ENCODE results near the gene SAE1.
"Not testable (repeated sequence)": the region's sequence is repeated elsewhere in the genome, so short reads cannot be mapped to it uniquely, and the experiment has no call there.

The SAE1 gene

GRCh38 chr19:47130120-47130588 lies 481 bp upstream of the SAE1 start:
- DNase-seq (ENCODE audit: low read depth, low spot score): no peak

GRCh38 chr19:47132194-47132852 lies 1.7 kb downstream of the SAE1 start:
- DNase-seq (ENCODE audit: low read depth, low spot score): no peak

GRCh38 chr19:47133021-47133471 lies 2.4 kb downstream of the SAE1 start:
- DNase-seq (ENCODE audit: low read depth, low spot score): no peak

GRCh38 chr19:47134545-47134944 lies 3.9 kb downstream of the SAE1 start:
- no peak for DNase-seq (ENCODE audit: low read depth, low spot score)

GRCh38 chr19:47135156-47135555 lies 4.5 kb downstream of the SAE1 start:
- DNase-seq (ENCODE audit: low read depth, low spot score): no peak

- not testable (repeated sequence) for DNase-seq (ENCODE audit: low read depth, low spot score)
Observed at GRCh38 chr19:47141252-47141651, 10.6 kb downstream of the SAE1 start.

GRCh38 chr19:47141695-47142094 lies 11.1 kb downstream of the SAE1 start:
- no peak for DNase-seq (ENCODE audit: low read depth, low spot score)

GRCh38 chr19:47142779-47143178 lies 12.1 kb downstream of the SAE1 start:
- DNase-seq (ENCODE audit: low read depth, low spot score): no peak

GRCh38 chr19:47143322-47144073 lies 12.9 kb downstream of the SAE1 start:
- no peak for DNase-seq (ENCODE audit: low read depth, low spot score)

- DNase-seq (ENCODE audit: low read depth, low spot score): no peak
Observed at GRCh38 chr19:47144630-47145029, 14.0 kb downstream of the SAE1 start.

- DNase-seq (ENCODE audit: low read depth, low spot score): no peak
Observed at GRCh38 chr19:47145639-47146486, 15.2 kb downstream of the SAE1 start.

GRCh38 chr19:47146920-47147319 lies 16.3 kb downstream of the SAE1 start:
- no peak for DNase-seq (ENCODE audit: low read depth, low spot score)

GRCh38 chr19:47151627-47152026 lies 21.0 kb downstream of the SAE1 start:
- no peak for DNase-seq (ENCODE audit: low read depth, low spot score)

- no peak for DNase-seq (ENCODE audit: low read depth, low spot score)
Observed at GRCh38 chr19:47152205-47152604, 21.6 kb downstream of the SAE1 start.

- DNase-seq (ENCODE audit: low read depth, low spot score): no peak
Observed at GRCh38 chr19:47152632-47153031, 22.0 kb downstream of the SAE1 start.

GRCh38 chr19:47153266-47153665 lies 22.6 kb downstream of the SAE1 start:
- DNase-seq (ENCODE audit: low read depth, low spot score): no peak

GRCh38 chr19:47155148-47155547 lies 24.5 kb downstream of the SAE1 start:
- DNase-seq (ENCODE audit: low read depth, low spot score): no peak

- no peak for DNase-seq (ENCODE audit: low read depth, low spot score)
Observed at GRCh38 chr19:47156861-47157430, 26.3 kb downstream of the SAE1 start.

GRCh38 chr19:47157431-47158321 lies 27.0 kb downstream of the SAE1 start:
- DNase-seq (ENCODE audit: low read depth, low spot score): no peak

GRCh38 chr19:47158367-47158791 lies 27.7 kb downstream of the SAE1 start:
- DNase-seq (ENCODE audit: low read depth, low spot score): no peak
